ENCODE results near the gene ITGA2.

- TF ChIP-seq CTCF (IDR thresholded peaks at IDR 0.05; ENCODE audit: control extremely low read depth in 1 of 3, insufficient read depth in 1 of 3, low read depth in 1 of 3, low read length in 3 of 3) (no peak), SIN3A (conservative IDR thresholded peaks at IDR 0.05 in 1 of 2, IDR thresholded peaks at IDR 0.05 in 1 of 2; ENCODE audit: low read depth in 1 of 2, low read length in 2 of 2) (no peak)
These were observed 50.7 kb downstream of the ITGA2 start for GRCh38 chr5:53039855-53040254.

Data from H1 (cell line).